HG03439 (cell line): Measurements from ENCODE around the gene ATP6V0E2.
A peak's percentile ranks its signal among the peaks of the same experiment; 100 is the strongest.

Source experiments
- ATAC-seq: cut with Tn5 transposase; IDR thresholded peaks from one replicate; pipeline ENCODE4 v1.9.1; 2021; ENCODE audit warnings: mild to moderate bottlenecking, moderate library complexity; ENCODE audit not compliant: unreplicated experiment

Gene ATP6V0E2

DNA sequence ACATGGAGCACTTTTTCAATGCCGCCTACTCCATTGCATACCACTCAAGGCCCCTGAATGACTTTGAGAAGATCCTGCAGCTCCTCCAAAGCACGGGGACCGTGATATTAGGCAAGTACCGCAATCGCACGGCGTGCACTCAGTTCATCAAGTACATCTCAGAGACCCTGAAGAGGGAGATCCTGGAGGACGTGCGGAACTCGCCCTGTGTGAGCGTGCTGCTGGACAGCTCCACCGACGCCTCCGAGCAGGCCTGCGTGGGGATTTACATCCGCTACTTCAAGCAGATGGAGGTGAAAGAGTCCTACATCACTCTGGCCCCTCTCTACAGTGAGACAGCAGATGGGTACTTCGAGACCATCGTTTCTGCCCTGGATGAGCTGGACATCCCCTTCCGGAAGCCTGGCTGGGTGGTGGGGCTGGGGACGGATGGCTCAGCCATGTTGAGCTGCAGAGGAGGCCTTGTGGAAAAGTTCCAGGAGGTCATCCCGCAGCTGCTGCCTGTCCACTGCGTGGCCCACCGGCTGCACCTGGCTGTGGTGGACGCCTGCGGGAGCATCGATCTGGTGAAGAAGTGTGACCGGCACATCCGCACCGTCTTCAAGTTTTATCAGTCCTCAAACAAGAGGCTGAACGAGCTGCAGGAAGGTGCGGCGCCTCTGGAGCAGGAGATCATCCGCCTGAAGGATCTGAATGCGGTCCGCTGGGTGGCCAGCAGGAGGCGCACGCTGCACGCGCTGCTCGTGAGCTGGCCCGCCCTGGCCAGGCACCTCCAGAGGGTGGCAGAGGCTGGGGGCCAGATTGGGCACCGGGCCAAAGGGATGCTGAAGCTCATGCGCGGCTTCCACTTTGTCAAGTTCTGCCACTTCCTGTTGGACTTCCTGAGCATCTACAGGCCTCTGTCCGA, 12.7 kb upstream of the ATP6V0E2 start:
- no peak for ATAC-seq

DNA sequence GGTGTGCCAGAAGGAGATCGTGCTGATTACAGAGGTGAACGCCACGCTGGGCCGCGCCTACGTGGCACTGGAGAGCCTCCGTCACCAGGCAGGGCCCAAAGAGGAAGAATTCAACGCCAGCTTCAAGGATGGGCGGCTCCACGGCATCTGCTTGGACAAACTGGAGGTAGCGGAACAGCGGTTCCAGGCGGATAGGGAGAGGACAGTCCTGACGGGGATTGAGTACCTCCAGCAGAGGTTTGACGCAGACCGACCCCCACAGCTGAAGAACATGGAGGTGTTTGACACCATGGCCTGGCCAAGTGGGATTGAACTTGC, 12.1 kb upstream of the ATP6V0E2 start:
- no peak for ATAC-seq

DNA sequence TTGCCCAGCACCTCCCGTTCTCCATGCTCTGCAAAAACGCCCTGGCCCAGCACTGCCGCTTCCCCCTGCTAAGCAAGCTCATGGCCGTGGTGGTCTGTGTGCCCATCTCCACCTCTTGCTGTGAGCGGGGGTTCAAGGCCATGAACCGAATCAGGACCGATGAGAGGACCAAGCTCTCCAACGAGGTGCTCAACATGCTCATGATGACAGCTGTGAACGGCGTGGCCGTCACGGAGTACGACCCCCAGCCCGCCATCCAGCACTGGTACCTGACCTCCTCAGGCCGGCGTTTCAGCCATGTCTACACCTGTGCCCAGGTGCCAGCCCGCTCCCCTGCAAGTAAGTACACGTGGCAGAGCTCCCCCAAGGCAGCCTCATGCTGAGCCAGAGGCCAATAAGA, 11.6 kb upstream of the ATP6V0E2 start:
- no peak for ATAC-seq

DNA sequence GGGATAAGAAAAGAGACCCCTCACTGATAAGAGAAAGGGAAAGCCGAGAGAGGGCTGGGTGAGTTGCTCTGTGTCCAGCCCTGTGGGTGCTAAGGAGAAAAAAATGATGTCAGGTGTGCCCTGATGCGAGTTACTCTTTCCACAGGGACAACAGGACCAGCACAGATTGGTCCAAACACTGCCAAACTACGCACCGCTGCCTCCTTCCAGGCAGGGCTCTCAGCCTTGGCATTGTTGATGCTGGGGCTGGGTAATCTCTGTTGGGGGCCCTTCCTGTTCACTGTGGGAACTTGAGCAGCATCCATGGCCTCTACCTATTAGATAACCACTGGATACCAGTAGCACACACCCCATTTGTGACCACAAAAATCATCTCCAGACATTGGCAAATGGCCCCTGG, 10.3 kb upstream of the ATP6V0E2 start:
- ATAC-seq, result no peak

DNA sequence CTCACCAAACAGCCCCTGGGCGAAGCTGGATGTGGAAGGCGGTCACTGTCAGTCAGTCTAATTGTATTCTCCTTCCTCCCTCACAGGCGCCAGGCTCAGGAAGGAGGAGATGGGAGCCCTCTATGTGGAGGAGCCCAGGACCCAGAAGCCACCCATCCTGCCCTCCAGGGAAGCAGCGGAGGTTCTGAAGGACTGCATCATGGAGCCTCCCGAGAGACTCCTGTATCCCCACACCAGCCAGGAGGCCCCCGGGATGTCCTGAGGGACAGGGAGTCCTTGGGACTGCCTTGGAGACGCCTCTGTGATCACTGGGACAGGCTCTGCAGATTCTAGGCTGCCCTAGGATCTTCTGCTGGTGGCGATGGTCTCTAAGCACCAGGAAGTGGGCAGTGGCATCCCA, 9.7 kb upstream of the ATP6V0E2 start:
- no peak for ATAC-seq

DNA sequence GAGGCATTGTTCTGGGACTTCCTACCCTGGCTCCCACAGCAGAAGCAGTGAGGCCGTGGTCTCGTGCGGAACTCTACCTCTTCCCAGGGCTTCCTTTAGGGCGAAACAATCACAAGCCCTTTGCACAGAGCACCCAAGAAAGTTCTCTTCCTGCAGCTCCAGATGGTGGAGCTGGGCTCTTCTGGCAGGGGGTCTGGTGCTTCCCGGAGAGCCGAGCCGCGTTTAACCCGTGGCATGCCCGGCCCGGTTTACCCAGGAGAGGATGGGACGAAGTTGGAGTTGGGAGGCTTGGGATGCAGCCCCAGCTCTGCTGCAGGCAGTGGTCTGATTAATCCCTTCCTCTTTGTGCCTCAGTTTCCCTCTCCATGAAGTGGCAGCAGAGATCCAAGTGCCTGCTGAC, 9.0 kb upstream of the ATP6V0E2 start:
- no peak for ATAC-seq

DNA sequence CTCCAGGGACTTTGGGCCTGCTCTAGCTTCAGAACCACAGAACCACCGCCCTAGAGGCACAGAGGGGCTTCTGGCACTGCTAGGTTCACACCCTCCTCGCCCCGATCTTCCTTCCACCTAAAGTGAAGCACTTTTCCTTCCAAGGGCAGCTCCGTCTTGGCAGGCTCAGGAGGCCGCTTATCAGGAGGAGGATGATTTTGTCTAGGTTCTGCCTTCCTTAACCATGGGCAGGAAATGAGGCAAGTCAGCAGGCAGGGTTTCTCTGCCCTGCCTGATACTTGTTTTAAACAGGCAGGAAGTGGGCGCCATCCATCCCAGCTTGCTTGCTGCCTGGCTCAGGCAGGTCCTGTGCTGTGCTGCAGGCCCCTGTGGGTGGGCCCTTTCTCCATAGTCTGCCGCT, 8.3 kb upstream of the ATP6V0E2 start:
- ATAC-seq, result no peak

DNA sequence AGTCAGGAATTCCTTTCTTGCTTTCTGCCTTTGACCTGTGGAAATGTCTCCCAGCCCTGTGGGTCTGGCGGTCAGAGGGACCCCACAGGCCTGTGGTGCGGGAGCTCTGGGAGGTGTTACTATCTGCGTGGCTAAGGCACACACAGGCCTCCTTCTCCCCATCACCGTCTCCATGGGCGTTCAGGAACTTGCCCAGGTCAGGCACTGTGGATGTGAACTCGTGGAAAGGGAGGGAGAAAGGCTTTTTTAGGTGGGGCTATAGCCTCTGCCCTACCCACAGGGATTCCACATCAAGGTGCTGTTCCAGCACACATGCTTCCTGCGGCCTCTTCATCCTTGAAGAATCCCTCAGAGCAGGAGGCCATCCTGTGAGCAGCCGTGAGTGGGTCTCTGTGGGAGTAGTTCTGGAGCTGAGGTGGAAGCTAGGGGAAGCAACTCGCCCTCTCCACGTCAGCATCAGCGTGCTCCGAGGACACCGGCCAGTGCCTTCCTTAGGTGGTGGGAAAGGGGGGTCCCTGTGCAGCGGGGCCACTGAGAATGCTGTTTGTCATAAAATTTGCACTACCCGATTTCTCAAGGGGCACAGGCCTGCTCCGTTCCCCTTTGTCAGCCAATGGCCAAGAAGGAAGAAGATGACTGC, 7.5 kb upstream of the ATP6V0E2 start:
- ATAC-seq, result no peak

DNA sequence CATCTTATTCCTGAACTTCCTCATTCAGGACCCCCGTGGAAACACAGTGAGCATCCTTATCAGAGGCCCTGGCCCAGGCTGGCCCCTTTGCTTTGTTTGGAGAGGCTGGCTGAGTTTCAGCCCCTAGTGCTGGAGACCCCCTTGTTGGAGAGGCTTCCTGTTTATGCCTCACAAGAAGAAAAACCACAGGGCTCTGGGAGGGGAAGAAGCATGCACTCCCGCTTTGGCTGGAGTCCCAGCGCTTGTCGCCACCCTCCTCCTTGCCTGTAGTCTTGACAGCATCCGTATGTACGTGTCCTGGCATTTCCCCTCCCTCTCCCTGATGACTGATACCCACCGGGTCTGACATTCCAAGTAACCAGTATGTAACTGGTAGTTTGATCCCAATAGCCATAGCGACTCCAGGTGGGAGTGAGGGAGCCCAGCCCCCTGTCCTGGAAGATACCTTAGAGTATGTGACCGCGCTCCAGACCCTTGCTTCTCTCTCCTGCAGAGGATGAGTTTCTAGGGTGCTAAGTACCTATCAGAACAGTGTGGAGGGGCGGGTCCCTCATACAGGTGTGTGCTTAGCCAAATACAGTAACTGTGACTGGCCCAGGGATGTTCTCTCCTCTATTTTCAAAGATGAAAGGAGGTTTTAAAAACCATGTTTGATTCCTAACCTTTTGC, 6.9 kb upstream of the ATP6V0E2 start:
- ATAC-seq, result no peak

DNA sequence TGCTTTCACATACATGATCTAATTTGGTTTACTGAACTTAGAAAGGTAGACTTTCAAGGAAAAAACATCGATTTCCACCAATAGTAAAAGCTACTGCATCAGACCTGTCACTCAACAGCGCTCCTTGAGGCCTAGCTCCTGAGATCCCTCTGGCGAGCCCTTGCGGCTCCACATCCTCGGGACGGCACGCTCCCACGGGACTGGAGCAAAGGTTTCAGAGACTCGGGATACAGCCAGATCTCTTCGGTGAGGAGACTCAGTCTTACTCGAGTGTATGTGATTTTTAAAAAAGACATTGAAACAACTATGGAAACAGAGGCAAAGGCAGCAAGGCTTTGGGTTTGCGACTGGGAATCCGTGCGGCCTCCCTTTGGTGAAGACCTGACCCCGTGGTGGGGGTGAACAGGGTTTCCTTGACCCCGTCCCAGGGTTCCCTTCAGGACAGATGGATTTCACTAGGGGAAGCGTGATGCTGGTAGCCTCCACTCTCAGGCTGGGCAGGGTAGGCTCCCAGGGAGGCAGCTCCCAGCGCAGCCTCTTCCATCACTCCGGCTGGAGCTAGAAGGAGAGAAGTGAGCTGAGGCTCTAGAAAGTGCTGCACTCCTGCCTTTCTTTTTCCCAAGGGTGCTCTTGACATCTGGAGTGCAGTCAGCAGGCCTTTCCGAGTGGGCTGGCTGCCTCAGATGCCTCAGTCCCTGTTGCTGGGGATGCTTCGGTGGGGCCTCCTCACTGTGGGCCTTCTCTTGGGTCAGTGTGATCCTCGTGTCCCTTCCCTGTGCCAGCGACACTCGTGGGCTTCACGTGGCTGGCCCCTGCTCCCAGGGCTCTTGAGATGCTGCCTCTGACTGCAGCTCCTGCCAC, 5.8 kb upstream of the ATP6V0E2 start:
- ATAC-seq, result no peak

DNA sequence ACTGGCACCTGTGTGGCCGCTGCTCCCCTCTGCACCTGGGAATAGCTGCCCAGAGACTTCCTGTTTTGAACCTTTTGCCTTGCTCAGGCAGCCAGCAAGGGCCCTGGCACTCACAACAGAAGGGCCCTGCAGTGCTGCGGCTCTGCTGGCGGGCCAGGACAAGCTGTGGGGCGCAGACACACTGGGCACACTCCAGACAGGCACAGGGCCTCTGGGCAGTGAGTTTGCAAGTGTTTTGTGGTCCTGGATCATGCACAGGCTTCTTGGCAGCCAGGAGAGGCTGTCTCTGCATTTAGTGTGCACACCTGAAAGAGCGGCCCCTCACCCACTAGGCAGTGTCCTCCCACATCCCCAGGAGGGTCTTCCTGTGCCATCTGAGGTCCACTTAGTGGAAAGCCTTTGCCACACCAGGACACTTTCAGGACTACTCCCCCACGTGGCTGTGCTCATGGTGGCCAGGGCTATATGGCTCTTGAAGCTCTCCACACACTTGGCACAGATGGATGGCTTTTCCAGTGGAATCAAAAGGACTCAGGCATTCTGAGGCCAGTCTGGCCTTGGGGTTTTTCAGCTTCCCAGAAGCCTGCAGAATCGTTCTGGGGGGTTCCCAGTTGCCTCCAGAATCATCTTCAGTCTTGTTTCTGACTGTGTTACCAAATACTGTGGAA, 5.0 kb upstream of the ATP6V0E2 start:
- ATAC-seq, result no peak

DNA sequence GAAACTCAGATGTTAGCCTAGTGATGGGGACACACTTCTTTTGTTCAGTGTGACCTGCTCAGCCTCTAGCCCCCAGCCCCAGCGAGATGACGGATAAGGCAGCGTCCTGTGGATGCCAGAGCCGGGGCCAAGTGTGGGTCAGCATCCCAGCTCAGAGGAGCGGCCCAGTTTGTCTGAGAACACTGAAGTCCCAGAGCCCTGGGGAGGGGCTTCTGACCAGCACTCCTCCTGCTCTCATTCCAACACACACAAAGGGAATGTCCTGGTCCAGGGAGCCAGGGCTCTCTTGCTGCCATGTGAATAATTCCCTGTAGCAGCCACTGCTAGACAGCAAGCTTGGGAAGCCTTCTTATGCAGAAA, 4.5 kb upstream of the ATP6V0E2 start:
- no peak for ATAC-seq

DNA sequence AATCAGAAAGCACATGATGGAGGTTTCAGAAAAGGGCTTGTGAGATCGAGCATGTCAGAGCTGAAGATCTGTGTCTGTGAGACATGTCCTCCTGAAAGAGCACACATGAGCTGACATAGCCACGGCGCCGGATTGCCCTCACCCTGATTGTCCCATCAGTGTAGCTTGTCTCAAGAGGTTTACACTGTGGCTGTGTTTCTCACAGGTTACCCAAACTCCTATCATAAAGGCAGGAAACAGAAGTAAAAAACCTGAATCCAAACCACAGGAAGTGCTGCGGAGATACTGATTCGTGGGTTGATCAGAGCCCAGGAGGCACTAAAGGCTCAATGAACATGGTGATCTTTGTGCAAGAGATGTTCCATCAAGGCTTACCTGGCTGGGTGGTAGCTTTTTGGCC, 3.9 kb upstream of the ATP6V0E2 start:
- ATAC-seq, result no peak

DNA sequence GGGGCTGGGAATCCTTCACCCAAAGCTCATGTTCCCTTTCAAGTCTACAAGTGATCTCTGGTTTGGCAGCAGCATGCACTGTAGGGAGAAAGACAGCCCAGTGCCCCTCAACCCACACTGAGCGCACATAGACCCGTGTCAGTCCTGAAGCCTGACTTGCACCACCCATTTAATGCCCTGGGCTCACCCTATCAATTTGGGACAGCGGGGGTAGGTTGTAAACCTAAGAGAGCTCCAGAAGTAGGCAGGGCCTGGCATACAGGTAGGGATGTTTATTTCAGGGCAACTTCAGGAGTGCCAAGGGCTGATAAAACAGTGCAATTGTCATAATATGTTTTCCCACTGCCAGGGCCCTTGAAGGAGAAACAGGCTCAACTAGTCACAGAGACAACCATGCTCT, 3.5 kb upstream of the ATP6V0E2 start:
- ATAC-seq, result no peak

DNA sequence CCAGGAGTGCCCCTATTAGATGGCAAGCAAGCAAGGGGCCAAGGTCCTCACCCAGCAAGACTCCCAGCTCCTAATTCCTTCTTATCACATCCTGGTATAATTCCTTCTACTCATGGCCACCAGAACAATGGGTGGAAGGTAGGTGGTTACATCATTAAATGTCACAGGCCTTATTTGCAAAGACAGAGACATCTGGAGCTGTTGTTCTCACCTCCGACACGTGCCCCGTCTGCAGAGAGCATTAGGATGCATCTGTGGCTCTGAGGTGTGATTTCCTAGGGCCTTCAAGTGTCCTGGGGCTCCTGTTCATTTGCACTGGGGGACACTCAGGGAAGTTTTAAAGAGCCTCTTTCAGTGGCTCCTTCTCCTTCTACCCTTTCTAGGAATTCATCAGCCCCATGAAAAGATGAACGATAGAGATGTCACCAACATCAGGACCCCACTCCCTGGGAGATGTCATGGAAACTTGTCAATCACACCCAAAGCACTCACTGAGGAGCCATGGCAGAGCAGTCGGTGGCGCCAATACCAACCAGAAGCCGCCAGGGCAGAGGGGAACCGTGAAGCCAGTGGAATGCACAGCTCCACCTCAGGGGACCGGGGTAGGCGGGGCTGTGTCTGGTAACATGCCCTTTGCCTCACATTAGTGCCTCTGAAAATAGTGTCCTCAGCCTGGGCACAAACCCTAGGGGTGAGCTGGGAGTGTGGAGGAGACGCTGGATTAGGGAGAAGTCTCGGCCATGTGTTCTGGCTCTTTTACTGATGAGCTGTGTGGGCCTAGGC, 2.9 kb upstream of the ATP6V0E2 start:
- ATAC-seq, result no peak

DNA sequence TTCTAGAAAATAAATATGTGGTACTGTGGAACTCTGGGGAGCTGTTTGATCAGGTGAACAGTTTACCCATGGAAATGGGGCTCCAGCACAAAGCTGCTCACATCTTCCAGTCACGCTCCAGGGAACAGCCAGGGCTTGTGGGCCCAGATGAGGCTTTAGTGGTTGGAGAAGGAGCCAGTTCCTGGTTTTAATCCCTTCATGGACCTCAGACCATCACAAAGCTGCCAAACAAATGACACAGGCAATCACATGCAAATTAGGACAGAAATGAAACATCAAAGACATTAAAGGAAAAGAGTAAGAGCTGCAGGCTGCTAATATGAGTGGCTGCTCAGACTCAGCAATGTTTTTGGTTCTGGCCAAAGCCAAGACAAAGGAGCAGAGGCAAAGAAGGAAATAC, 2.2 kb upstream of the ATP6V0E2 start:
- no peak for ATAC-seq

DNA sequence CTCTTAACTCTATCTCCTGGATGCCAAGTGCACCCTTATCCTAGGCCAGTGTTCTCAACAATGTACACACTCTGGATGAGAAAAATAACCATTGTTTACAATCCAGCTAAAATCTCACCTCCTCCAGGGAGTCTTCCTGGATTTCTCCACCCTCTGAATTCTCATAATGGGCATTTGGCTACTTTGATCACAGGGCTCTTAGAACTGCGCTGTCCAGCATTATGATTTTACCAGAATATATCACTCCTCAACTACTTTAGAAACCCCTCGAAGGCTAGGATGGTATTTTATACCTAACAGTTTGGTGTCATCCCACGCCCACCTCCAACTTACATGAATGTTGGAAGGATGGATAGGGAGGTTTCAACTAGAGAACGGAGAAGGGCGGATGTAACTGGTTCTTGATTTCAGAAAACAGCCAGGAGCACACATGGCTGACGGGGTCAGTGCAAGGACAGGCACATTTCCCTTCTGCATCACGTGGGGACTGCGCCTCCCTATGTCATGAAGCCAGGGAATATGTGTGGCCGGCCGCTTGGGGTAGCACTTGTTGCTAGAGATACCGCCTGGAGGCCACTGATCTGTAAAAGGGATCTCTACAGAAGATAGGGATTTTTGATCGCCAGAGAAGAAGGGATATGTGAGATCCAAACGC, 1.2 kb upstream of the ATP6V0E2 start:
- no peak for ATAC-seq

DNA sequence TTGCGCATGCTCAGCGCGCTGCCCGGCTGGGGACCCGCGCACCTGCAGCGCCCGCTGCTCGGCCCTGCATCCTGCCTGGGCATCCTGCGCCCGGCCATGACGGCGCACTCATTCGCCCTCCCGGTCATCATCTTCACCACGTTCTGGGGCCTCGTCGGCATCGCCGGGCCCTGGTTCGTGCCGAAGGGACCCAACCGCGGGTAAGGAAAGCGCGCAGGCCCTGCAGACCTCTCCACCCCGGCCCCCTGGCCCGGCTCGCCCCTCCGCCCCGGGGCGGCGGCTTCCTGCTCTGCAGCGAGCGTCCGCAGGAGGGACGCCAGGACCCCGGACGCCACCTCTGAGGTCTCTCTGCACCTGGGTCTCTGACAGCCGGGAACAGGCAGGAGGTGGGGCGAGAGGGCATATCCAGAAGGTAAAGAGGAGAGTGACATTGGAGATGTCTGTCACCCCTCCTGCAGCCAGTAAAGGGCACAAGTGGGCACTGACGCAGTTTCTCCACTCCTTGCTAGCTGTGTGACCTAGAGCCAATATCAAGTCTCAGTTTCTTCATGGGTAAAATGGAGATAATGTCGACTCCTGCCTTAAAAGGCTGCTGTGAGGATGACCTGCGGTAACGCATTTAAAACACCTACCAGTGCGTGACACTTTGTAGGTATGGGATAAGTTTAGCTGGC, 338 bp downstream of the ATP6V0E2 start:
- ATAC-seq, result peak; percentile 30

DNA sequence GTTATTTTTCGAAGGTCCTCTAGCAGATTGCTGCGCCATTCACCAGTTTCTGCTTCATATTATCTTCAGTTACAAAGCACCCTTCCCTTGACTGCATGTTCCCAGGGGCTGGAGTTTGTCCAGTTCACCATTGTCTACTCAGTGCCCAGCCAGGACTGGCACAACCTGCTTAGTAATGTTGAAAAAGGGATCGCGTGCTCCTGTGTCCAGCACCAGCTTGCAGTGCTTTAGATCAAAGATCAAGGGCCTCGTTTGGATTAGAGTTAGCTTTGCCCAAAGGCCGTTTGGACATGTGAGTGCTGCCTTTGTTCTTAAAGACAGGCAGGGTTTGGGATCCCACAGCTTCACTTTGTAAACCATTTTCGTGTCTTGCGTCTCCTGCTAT, 867 bp downstream of the ATP6V0E2 start:
- ATAC-seq, result no peak
